Kidney epithelial cell (primary cell): ENCODE data around the gene GLS2. TPM values are rescaled to one million over a fixed set of nuclear protein-coding genes. Genes with fewer than 3 reads are reported as not detected.

Source experiments
- DNase-seq: peaks from one replicate; pipeline ENCODE4 v3.0.0-alpha.2; 2010; ENCODE audit warnings: low read depth
- H3K27me3 ChIP-seq: 2 replicates; pipeline ENCODE4 v1.6.0; 2011; ENCODE audit warnings: low read length; ENCODE audit not compliant: control insufficient read depth, insufficient read depth
- H3K36me3 ChIP-seq: 2 replicates; pipeline ENCODE4 v1.5.1; 2011; ENCODE audit warnings: low read length; ENCODE audit not compliant: control insufficient read depth, insufficient read depth
- H3K4me3 ChIP-seq: 2 replicates; pipeline ENCODE4 v1.5.1; 2011; ENCODE audit warnings: low read depth, mild to moderate bottlenecking, control low read depth, low read length
- CTCF ChIP-seq: IDR thresholded peaks from 2 replicates; pipeline ENCODE4 v1.5.1; 2011; ENCODE audit warnings: mild to moderate bottlenecking, moderate library complexity, low read length, control low read depth, inconsistent platforms; ENCODE audit not compliant: insufficient read depth, poor library complexity, severe bottlenecking
- total RNA-seq: library from RNA; depleted of rRNA; stranded (reverse); fragments of >200 nt; gene quantifications from 2 replicates; pipeline ENCODE4 v1.2.3, GENCODE V29; 2015

Gene GLS2
- total RNA-seq: 2.3 and 3.3 TPM in 2 replicates

GRCh38 chr12:56488041-56488955 lies at the start of gene GLS2:
Gene GLS2, minus strand, starts transcription at chr12:56488161. Its CDS starts 43 bp downstream, at chr12:56488118.
- no peaks in the 10 kb centered on the region for H3K36me3 ChIP-seq
- H3K4me3 ChIP-seq: peak within 1 kb of the TSS; percentile 49
- peaks cover 19% of the 10 kb centered on the region for H3K27me3 ChIP-seq
- peak; percentile 43 for DNase-seq
- TF ChIP-seq CTCF: no peak

- no peak overlapping the region for H3K4me3 ChIP-seq
- no peak for DNase-seq
- peaks cover 1% of the 10 kb centered on the region for H3K36me3 ChIP-seq
- no peak for TF ChIP-seq CTCF
- H3K27me3 ChIP-seq: no peaks in the 10 kb centered on the region
These were observed 49.6 kb upstream of the GLS2 start for GRCh38 chr12:56537546-56537945.

GRCh38 chr12:56530390-56531055 lies 42.6 kb upstream of the GLS2 start:
- TF ChIP-seq CTCF: no peak
- no peak for DNase-seq
- no peaks in the 10 kb centered on the region for H3K27me3 ChIP-seq
- no peaks in the 10 kb centered on the region for H3K36me3 ChIP-seq
- H3K4me3 ChIP-seq: no peak overlapping the region

GRCh38 chr12:56529656-56530055 lies 41.7 kb upstream of the GLS2 start:
- Histone ChIP-seq H3K4me3 (no peak overlapping the region), H3K27me3 (no peaks in the 10 kb centered on the region), H3K36me3 (no peaks in the 10 kb centered on the region)
- no peak for TF ChIP-seq CTCF
- DNase-seq: no peak

GRCh38 chr12:56528846-56529245 lies 40.9 kb upstream of the GLS2 start:
- DNase-seq: no peak
- Histone ChIP-seq H3K4me3 (no peak overlapping the region), H3K36me3 (no peaks in the 10 kb centered on the region), H3K27me3 (no peaks in the 10 kb centered on the region)
- no peak for TF ChIP-seq CTCF
